ENCODE measurements around the gene TRIM9. TPM values are rescaled to one million over a fixed set of nuclear protein-coding genes. Genes with fewer than 3 reads are reported as not detected.

Gene TRIM9
- total RNA-seq, 1 donor from 2014 or later = 19.7 TPM

DNA sequence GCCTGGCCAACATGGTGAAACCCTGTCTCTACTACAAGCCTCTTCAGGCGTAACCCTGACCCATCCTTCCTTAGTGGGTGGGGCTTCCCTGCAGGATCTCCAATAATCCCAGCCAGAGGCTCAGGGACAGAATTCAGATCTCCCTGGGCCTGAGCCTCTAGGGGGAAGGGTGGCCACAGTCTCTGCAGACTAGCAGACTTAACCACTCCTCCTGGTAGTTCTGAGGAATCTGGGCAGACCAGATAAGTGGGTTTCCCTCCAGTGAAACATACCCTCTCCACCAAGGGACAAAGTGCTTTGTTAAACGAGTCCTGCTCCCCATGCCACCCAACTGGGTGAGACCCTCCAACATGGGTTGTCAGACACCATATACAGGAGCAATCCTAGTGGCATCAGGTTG lies 36.6 kb upstream of the TRIM9 start:
- Mint-ChIP-seq H3K36me3 (ENCODE audit: low read depth) (peaks cover 4% of the 10 kb centered on the region), H3K4me3 (no peak overlapping the region), H3K9me3 (peaks cover 12% of the 10 kb centered on the region), H3K27me3 (ENCODE audit: low read depth) (no peaks in the 10 kb centered on the region), H3K27ac (ENCODE audit: unreplicated experiment) (no peak overlapping the region), H3K4me1 (peaks cover 3% of the 10 kb centered on the region)
- DNase-seq (ENCODE audit: low read depth, low spot score) = no peak
- TF ChIP-seq, protein P1, sequence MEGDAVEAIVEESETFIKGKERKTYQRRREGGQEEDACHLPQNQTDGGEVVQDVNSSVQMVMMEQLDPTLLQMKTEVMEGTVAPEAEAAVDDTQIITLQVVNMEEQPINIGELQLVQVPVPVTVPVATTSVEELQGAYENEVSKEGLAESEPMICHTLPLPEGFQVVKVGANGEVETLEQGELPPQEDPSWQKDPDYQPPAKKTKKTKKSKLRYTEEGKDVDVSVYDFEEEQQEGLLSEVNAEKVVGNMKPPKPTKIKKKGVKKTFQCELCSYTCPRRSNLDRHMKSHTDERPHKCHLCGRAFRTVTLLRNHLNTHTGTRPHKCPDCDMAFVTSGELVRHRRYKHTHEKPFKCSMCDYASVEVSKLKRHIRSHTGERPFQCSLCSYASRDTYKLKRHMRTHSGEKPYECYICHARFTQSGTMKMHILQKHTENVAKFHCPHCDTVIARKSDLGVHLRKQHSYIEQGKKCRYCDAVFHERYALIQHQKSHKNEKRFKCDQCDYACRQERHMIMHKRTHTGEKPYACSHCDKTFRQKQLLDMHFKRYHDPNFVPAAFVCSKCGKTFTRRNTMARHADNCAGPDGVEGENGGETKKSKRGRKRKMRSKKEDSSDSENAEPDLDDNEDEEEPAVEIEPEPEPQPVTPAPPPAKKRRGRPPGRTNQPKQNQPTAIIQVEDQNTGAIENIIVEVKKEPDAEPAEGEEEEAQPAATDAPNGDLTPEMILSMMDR (conservative IDR thresholded peaks at IDR 0.05) = no peak

DNA sequence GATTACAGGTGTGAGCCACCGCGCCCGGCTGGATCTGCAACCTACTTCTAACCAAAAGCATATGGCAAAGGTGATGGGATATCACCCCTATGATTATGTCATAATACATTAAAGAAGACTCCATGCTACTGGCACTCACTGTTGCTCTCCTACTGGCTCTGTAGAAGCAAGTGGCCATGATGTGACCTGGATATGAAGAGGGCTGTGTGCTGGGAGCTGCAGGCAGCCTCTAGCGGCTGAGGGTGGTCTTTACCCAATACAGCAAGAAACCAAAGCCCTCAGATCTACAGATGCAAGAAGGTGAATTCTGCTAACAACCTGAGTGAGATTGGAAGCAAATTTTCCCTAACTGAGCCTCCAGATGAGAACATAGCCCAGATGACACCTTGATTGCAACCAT lies 34.2 kb upstream of the TRIM9 start:
- Mint-ChIP-seq H3K9me3 (peaks cover 11% of the 10 kb centered on the region), H3K4me1 (peaks cover 3% of the 10 kb centered on the region), H3K4me3 (no peak overlapping the region), H3K36me3 (ENCODE audit: low read depth) (peaks cover 3% of the 10 kb centered on the region), H3K27me3 (ENCODE audit: low read depth) (no peaks in the 10 kb centered on the region), H3K27ac (ENCODE audit: unreplicated experiment) (no peak overlapping the region)
- no peak for DNase-seq (ENCODE audit: low read depth, low spot score)
- TF ChIP-seq, protein P1 (conservative IDR thresholded peaks at IDR 0.05) = no peak

DNA sequence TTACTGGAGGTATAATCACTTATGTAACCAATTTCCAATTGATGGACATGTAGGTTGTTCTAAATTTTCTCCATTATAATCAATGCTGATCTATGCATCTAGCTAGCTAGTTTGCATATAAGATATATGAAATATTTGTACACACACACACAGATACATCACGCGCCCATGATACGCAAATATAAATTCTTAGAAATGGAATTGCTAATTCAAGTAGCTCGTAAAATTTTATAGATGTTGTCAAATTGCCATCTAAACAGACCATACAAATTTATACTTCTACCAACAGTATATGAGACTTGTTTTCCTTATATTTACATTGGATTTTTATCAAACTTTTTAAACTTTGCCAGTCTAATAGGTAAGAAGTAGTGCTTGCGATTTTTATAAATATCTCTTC lies 29.1 kb upstream of the TRIM9 start:
- peaks cover 3% of the 10 kb centered on the region for H3K36me3 Mint-ChIP-seq (ENCODE audit: low read depth)
- H3K27me3 Mint-ChIP-seq (ENCODE audit: low read depth) = no peaks in the 10 kb centered on the region
- TF ChIP-seq, protein P1 (conservative IDR thresholded peaks at IDR 0.05) = no peak
- no peak for DNase-seq (ENCODE audit: low read depth, low spot score)
- peaks cover 46% of the 10 kb centered on the region for H3K4me1 Mint-ChIP-seq
- H3K27ac Mint-ChIP-seq (ENCODE audit: unreplicated experiment) = no peak overlapping the region
- H3K9me3 Mint-ChIP-seq = peaks cover 3% of the 10 kb centered on the region
- no peak overlapping the region for H3K4me3 Mint-ChIP-seq

DNA sequence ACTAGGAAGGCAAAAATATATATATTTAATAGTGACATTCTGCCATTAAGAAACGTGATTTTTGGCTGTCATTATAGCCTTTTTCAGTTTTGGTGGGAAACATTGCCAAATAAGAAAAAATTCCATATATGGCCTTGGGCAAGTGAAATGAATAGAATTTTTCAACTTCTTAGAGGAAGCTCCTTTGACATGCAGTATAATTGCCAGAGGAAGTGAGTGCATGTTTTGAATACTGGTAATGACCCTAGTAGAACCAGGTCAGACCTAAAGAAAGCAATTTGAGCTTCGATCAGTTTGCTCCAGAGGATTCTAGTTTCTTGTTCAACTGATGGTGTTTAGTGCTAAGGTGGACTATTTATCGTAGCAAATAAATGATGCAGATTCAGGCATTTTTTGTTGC lies 26.2 kb upstream of the TRIM9 start:
- no peak for DNase-seq (ENCODE audit: low read depth, low spot score)
- Mint-ChIP-seq H3K36me3 (ENCODE audit: low read depth) (no peaks in the 10 kb centered on the region), H3K4me1 (peaks cover 60% of the 10 kb centered on the region), H3K27me3 (ENCODE audit: low read depth) (no peaks in the 10 kb centered on the region), H3K9me3 (no peaks in the 10 kb centered on the region), H3K27ac (ENCODE audit: unreplicated experiment) (no peak overlapping the region), H3K4me3 (peak overlapping the region; percentile 5)
- TF ChIP-seq, protein P1 (conservative IDR thresholded peaks at IDR 0.05) = no peak

DNA sequence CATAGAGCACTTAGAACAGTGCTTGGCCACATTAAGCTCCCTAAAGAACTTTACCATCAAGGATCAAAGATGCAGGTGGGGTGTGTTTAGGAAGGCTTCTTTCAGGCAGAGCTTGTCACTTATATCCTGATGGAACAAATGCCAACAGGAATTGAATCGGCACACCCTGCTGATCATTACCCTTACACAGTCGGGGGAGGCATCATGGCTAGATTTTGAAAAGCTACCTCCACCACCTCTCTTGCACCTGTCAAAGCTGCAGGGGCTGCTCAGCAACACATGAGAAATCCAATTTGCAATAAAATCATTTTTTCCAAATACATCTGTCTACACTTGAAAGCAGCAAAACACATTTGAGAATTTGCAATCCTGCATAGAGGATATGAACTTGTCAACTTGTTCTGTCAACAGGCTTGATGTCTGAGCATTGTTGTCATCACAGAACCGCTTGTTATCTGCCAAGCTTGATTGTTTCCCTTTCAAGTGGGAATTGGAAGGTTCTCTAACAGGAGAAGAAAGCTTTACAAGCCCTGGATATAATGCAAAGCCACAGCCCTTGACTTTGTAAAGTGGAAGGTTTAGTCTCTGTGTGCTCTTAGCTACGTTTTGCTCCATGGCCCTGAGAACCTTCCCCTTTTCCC lies 24.6 kb upstream of the TRIM9 start:
- no peak for DNase-seq (ENCODE audit: low read depth, low spot score)
- Mint-ChIP-seq H3K4me1 (peaks cover 60% of the 10 kb centered on the region), H3K9me3 (no peaks in the 10 kb centered on the region), H3K27ac (ENCODE audit: unreplicated experiment) (no peak overlapping the region), H3K36me3 (ENCODE audit: low read depth) (no peaks in the 10 kb centered on the region), H3K4me3 (no peak overlapping the region), H3K27me3 (ENCODE audit: low read depth) (no peaks in the 10 kb centered on the region)
- TF ChIP-seq, protein P1 (conservative IDR thresholded peaks at IDR 0.05) = no peak
